Glutamatergic neuron (in vitro differentiated cells): ENCODE measurements around the gene KIZ. TPM values are rescaled to one million over a fixed set of nuclear protein-coding genes. Genes with fewer than 3 reads are reported as not detected.

Experiments
- DNase-seq: peaks from one replicate; pipeline ENCODE4 v3.0.0; 2022
- H3K27ac Mint-ChIP-seq: one replicate; pipeline ENCODE4 v1.8.0; 2020; ENCODE audit warnings: mild to moderate bottlenecking, mixed read lengths, inconsistent platforms; ENCODE audit not compliant: unreplicated experiment
- H3K27me3 Mint-ChIP-seq: one replicate; pipeline ENCODE4 v1.8.0; 2020; ENCODE audit warnings: mild to moderate bottlenecking, moderate library complexity, mixed read lengths, inconsistent platforms; ENCODE audit not compliant: unreplicated experiment
- H3K36me3 Mint-ChIP-seq: one replicate; pipeline ENCODE4 v1.8.0; 2020; ENCODE audit warnings: mild to moderate bottlenecking, mixed read lengths, inconsistent platforms; ENCODE audit not compliant: unreplicated experiment
- H3K4me1 Mint-ChIP-seq: one replicate; pipeline ENCODE4 v1.8.0; 2020; ENCODE audit warnings: mild to moderate bottlenecking, low read depth, mixed read lengths, inconsistent platforms; ENCODE audit not compliant: unreplicated experiment
- H3K4me3 Mint-ChIP-seq: one replicate; pipeline ENCODE4 v1.8.0; 2020; ENCODE audit warnings: mild to moderate bottlenecking, mixed read lengths, inconsistent platforms; ENCODE audit not compliant: unreplicated experiment
- H3K9me3 Mint-ChIP-seq: one replicate; pipeline ENCODE4 v1.8.0; 2020; ENCODE audit warnings: mild to moderate bottlenecking, moderate library complexity, mixed read lengths, inconsistent platforms; ENCODE audit not compliant: unreplicated experiment
- CTCF ChIP-seq: fragments of 200-600 bp; sonication (generic); IDR thresholded peaks from one replicate; pipeline ENCODE4 v1.5.0; 2021; ENCODE audit not compliant: partially characterized antibody, unreplicated experiment
- total RNA-seq: library from RNA; stranded (reverse); fragmentation: NEBNext Ultra II Directional; extraction: Animal tissue kit (Norgen Biotek cat#: 25700); gene quantifications from one replicate; pipeline ENCODE4 v1.2.1, GENCODE V29; 2021; ENCODE audit not compliant: unreplicated experiment

Gene KIZ
- total RNA-seq, 1 donor from 2014 or later: 17.7 TPM

- Mint-ChIP-seq H3K27me3 (peaks cover 5% of the 10 kb centered on the region), H3K4me1 (no peaks in the 10 kb centered on the region), H3K4me3 (no peak overlapping the region)
Measured at GRCh38 chr20:21118782-21119181, 7.1 kb upstream of the KIZ start.

GRCh38 chr20:21124190-21124589 is 1.7 kb upstream of the KIZ start:
- no peak overlapping the region for H3K4me3 Mint-ChIP-seq
- H3K27me3 Mint-ChIP-seq: peaks cover 4% of the 10 kb centered on the region
- H3K36me3 Mint-ChIP-seq: peaks cover 3% of the 10 kb centered on the region
- TF ChIP-seq CTCF: no peak
- H3K27ac Mint-ChIP-seq: no peak overlapping the region
- no peak for DNase-seq
- H3K9me3 Mint-ChIP-seq: peaks cover 2% of the 10 kb centered on the region
- H3K4me1 Mint-ChIP-seq: peaks cover 9% of the 10 kb centered on the region

More at GRCh38 chr20:21118782-21119181, 7.1 kb upstream of the KIZ start:
- Mint-ChIP-seq H3K9me3 (no peaks in the 10 kb centered on the region), H3K27ac (no peak overlapping the region), H3K36me3 (peaks cover 3% of the 10 kb centered on the region)
- DNase-seq: no peak
- TF ChIP-seq CTCF: no peak

GRCh38 chr20:21125072-21125848 is 622 bp upstream of the KIZ start:
- H3K27me3 Mint-ChIP-seq: peaks cover 4% of the 10 kb centered on the region
- H3K4me1 Mint-ChIP-seq: peaks cover 9% of the 10 kb centered on the region
- peaks cover 3% of the 10 kb centered on the region for H3K36me3 Mint-ChIP-seq
- H3K27ac Mint-ChIP-seq: peak overlapping the region; percentile 68
- peaks cover 2% of the 10 kb centered on the region for H3K9me3 Mint-ChIP-seq
- peak overlapping the region; percentile 90 for H3K4me3 Mint-ChIP-seq
- no peak for TF ChIP-seq CTCF
- peak; percentile 55 for DNase-seq

GRCh38 chr20:21126581-21126870 is 644 bp downstream of the KIZ start:
- Mint-ChIP-seq H3K36me3 (peaks cover 3% of the 10 kb centered on the region), H3K27ac (peak overlapping the region; percentile 69), H3K4me1 (peaks cover 9% of the 10 kb centered on the region), H3K4me3 (peak overlapping the region; percentile 95), H3K27me3 (peaks cover 2% of the 10 kb centered on the region), H3K9me3 (peaks cover 2% of the 10 kb centered on the region)
- no peak for TF ChIP-seq CTCF
- DNase-seq: no peak

GRCh38 chr20:21127201-21127981 is 1.5 kb downstream of the KIZ start:
- Mint-ChIP-seq H3K4me1 (peaks cover 9% of the 10 kb centered on the region), H3K27ac (no peak overlapping the region), H3K4me3 (peak overlapping the region; percentile 95), H3K36me3 (no peaks in the 10 kb centered on the region), H3K27me3 (no peaks in the 10 kb centered on the region), H3K9me3 (peaks cover 2% of the 10 kb centered on the region)
- no peak for TF ChIP-seq CTCF
- DNase-seq: no peak
